Mucosa of descending colon (tissue), 3 donors: ENCODE data around the gene ACE. TPM values are rescaled to one million over a fixed set of nuclear protein-coding genes. Genes with fewer than 3 reads are reported as not detected.

Source experiments
- ATAC-seq: fragments of 200-7000 bp; cut with Tn5 transposase; one replicate; pipeline ENCODE4 v1.9.1; 2020; ENCODE audit warnings: mild to moderate bottlenecking, moderate library complexity
- DNase-seq, 3 donors: peaks; one replicate each; pipeline ENCODE4 v3.0.0-alpha.2; 2020
- H3K36me3 ChIP-seq: fragments of 200-600 bp; one replicate; pipeline ENCODE4 v1.8.0; 2021; ENCODE audit warnings: low read depth, mild to moderate bottlenecking
- H3K4me1 ChIP-seq: fragments of 200-600 bp; one replicate; pipeline ENCODE4 v1.8.0; 2021; ENCODE audit warnings: low read depth, mild to moderate bottlenecking
- H3K4me3 ChIP-seq: fragments of 200-600 bp; one replicate; pipeline ENCODE4 v1.8.0; 2021; ENCODE audit warnings: mild to moderate bottlenecking
- H3K9me3 ChIP-seq: fragments of 200-600 bp; one replicate; pipeline ENCODE4 v1.8.0; 2021; ENCODE audit warnings: mild to moderate bottlenecking
- intact Hi-C, 2 donors: fragments of 100-400 bp; cut with DNase I in 1 of 2; cut with micrococcal nuclease in 1 of 2; formaldehyde crosslinking; loops; one replicate each; pipeline versions ENCODE4 v1.11.0 to v1.11.1; 2022; cut with DNase I, micrococcal nuclease
- total RNA-seq, 3 donors: library from RNA; stranded (reverse); fragmentation: NEBNext Ultra II Directional in 2 of 3; extraction: Animal tissue kit (Norgen Biotek cat#: 25700) in 2 of 3; gene quantifications; one replicate each; pipeline versions ENCODE4 v1.2.1 to v1.2.4, GENCODE V29; 2021 to 2023
- TF ChIP-seq, protein P1 (sequence below): fragments of 200-600 bp; IDR thresholded peaks from one replicate; pipeline ENCODE4 v1.8.0; 2022; ENCODE audit warnings: antibody characterized with exemption, mild to moderate bottlenecking
- donor health status: DM: no; HTN: no; CAD: no; lungs with moderate emphysema.
- donor health status: DM: no; HTN: no; CAD: no.
- donor health status: DM: no; HTN: yes; CAD: no.

ACE gene
- total RNA-seq, 3 donors from 2014 or later = 16.0 to 24.6 (median 23.0) TPM

DNA sequence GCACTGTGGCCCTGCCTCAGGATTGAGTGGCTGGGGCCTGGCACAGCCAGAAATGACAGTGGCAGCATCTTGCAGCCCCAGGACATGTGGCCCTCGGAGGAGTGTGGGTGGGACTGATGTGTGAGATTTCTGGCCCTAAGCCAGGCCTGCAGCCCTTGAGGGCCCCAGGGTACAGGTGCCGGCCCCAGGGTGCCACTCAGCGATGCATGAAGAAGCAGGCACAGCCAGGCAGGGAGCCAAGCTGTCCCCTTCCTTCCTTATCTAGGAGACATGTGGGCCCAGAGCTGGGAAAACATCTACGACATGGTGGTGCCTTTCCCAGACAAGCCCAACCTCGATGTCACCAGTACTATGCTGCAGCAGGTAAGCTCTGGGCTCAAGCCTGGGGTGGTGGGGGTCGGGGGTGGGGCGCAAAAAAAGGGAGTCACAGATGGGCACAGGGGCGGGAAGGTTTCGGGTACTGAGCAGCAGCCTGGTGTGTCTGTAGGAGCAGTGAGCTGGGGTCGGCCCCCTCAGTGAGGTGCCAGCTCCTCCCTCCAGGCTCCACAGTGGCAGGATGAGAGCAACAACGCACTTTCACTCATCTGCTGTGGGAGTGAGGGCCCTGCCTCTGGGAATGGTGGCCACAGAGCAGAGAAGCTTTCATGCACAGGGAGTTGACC lies 4.1 kb downstream of the ACE start:
- DNase-seq = no peak
- peaks cover 20% of the 10 kb centered on the region for H3K4me1 ChIP-seq
- H3K4me3 ChIP-seq = no peak overlapping the region
- intact Hi-C loops = no loop called here
- no peak for ATAC-seq
- TF ChIP-seq, protein P1, sequence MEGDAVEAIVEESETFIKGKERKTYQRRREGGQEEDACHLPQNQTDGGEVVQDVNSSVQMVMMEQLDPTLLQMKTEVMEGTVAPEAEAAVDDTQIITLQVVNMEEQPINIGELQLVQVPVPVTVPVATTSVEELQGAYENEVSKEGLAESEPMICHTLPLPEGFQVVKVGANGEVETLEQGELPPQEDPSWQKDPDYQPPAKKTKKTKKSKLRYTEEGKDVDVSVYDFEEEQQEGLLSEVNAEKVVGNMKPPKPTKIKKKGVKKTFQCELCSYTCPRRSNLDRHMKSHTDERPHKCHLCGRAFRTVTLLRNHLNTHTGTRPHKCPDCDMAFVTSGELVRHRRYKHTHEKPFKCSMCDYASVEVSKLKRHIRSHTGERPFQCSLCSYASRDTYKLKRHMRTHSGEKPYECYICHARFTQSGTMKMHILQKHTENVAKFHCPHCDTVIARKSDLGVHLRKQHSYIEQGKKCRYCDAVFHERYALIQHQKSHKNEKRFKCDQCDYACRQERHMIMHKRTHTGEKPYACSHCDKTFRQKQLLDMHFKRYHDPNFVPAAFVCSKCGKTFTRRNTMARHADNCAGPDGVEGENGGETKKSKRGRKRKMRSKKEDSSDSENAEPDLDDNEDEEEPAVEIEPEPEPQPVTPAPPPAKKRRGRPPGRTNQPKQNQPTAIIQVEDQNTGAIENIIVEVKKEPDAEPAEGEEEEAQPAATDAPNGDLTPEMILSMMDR = no peak
- no peaks in the 10 kb centered on the region for H3K36me3 ChIP-seq
- H3K9me3 ChIP-seq = no peaks in the 10 kb centered on the region

DNA sequence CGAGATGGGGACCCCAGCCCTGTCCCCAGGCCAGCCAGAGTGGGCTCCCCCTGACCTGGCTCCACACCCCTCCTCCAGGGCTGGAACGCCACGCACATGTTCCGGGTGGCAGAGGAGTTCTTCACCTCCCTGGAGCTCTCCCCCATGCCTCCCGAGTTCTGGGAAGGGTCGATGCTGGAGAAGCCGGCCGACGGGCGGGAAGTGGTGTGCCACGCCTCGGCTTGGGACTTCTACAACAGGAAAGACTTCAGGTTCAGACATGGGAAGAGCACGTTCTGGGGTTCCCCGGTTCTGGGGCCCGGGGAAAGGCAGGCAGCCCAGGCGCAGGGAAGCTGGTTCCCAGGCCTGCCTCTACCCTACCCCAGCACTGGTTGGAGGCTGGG lies 4.6 kb downstream of the ACE start:
- Histone ChIP-seq H3K4me1 (peaks cover 17% of the 10 kb centered on the region), H3K9me3 (no peaks in the 10 kb centered on the region), H3K36me3 (no peaks in the 10 kb centered on the region), H3K4me3 (no peak overlapping the region)
- intact Hi-C loops = no loop called here
- ATAC-seq (no peak), DNase-seq (no peak)
- TF ChIP-seq, protein P1 = no peak

DNA sequence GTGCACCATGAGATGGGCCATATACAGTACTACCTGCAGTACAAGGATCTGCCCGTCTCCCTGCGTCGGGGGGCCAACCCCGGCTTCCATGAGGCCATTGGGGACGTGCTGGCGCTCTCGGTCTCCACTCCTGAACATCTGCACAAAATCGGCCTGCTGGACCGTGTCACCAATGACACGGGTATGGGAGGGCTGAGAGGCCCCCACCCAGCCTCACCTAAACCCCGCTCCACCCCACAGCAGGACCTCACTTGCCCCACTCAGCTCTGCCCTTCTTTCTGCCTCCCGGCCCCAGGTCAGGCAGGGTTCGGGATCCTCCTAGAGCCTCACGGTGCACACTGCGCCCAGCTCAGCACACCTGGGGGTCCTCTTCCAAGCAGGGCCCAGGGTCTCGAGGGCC lies 5.6 kb downstream of the ACE start:
- no peaks in the 10 kb centered on the region for H3K9me3 ChIP-seq
- DNase-seq (no peak), ATAC-seq (no peak)
- TF ChIP-seq, protein P1 = no peak
- no peaks in the 10 kb centered on the region for H3K36me3 ChIP-seq
- intact Hi-C loops = no loop called here
- no peak overlapping the region for H3K4me3 ChIP-seq
- H3K4me1 ChIP-seq = peaks cover 16% of the 10 kb centered on the region

DNA sequence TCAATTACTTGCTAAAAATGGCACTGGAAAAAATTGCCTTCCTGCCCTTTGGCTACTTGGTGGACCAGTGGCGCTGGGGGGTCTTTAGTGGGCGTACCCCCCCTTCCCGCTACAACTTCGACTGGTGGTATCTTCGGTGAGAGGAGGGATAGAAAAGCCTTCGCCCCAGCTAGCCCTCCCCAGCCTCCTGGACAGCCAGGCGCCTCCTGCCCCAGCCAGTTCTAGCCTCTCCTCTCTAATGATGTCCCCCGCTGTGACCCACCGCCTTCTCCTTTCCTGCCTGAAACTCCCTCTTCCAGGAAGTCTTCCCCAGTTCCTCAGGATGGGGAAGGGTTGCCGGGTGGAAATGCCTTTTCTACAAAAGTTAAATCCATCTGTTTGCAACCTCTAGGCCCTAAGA lies 6.2 kb downstream of the ACE start:
- intact Hi-C loops = no loop called here
- TF ChIP-seq, protein P1 = no peak
- no peak overlapping the region for H3K4me3 ChIP-seq
- H3K36me3 ChIP-seq = no peaks in the 10 kb centered on the region
- H3K4me1 ChIP-seq = peaks cover 10% of the 10 kb centered on the region
- no peak for DNase-seq
- no peaks in the 10 kb centered on the region for H3K9me3 ChIP-seq
- no peak for ATAC-seq

DNA sequence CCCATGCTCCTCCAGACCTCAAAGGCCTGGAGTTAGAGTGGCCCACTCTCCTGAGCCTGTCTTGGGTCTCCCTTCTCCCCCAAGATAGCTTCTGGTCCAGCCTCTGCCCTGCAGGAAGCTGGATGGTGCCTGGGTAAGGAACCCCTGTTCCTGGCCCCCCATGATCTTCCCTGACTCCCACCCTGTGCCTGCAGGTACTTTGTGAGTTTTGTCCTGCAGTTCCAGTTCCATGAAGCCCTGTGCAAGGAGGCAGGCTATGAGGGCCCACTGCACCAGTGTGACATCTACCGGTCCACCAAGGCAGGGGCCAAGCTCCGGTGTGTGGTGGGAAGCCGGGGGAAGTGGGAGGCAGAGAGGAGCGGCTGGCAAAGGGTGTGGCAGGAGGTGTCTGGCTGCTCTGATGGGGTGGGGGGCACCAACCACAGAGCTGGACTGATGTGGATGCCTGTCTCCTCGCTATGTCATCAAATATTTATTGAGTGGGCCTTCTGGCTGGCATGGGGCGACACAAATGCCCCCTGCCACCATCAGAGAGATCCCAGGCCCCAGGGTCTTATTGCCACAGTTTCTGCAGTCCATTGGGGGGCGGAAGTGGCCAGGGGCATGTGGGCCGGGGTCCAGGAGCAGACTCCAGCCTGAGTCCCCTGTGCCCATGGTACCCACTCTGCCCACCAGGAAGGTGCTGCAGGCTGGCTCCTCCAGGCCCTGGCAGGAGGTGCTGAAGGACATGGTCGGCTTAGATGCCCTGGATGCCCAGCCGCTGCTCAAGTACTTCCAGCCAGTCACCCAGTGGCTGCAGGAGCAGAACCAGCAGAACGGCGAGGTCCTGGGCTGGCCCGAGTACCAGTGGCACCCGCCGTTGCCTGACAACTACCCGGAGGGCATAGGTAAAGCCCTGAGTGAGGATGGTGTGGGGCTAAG lies 7.1 kb downstream of the ACE start:
- no peaks in the 10 kb centered on the region for H3K9me3 ChIP-seq
- no peak overlapping the region for H3K4me3 ChIP-seq
- DNase-seq (no peak), ATAC-seq (no peak)
- TF ChIP-seq, protein P1 = no peak
- no peaks in the 10 kb centered on the region for H3K36me3 ChIP-seq
- H3K4me1 ChIP-seq = peaks cover 2% of the 10 kb centered on the region
- intact Hi-C loops = no loop called here
